IMR-90 (cell line): ENCODE data around the gene PISD. TPM values are rescaled to one million over a fixed set of nuclear protein-coding genes. Genes with fewer than 3 reads are reported as not detected.

Experiments used
- microRNA-seq, 2 experiments: library from miRNA; stranded (forward) in 1 of 2; unstranded in 1 of 2; fragments of 10-50 nt in 1 of 2; fragments of <30 nt in 1 of 2; gene quantifications in 1 of 2; microRNA quantifications in 1 of 2; one replicate each; pipeline versions ENCODE3 to v1.1.0; 2013 to 2020; ENCODE audit not compliant: insufficient read depth in 1 of 2, insufficient read length in 1 of 2, unreplicated experiment in 1 of 2
- polyA plus RNA-seq, 3 experiments: library from polyadenylated mRNA; depleted of rRNA; stranded (reverse); fragments of >200 nt; gene quantifications; 2 replicates each; pipeline ENCODE4 v1.2.3, GENCODE V29; 2012; ENCODE audit warnings: low replicate concordance in 1 of 3
- total RNA-seq: library from RNA; depleted of rRNA; stranded (reverse); fragments of >200 nt; gene quantifications from 2 replicates; pipeline ENCODE4 v1.2.3, GENCODE V29; 2012; rRNA removed

The PISD gene
- total and polyA plus RNA-seq, 2 of the 4 experiments (the other 2 are of a cell fraction), result 34.1 to 48.8 TPM

Small RNA genes within 50 kb of the gene (microRNA-seq; reads per million reads assigned to microRNA genes)
- gene MIR7109 (ENCODE audit: unreplicated experiment), result not detected

Other genes starting within 250 kb of the PISD start
- gene EIF4ENIF1, start 172.4 kb downstream of the PISD start, total RNA-seq, result 14.7 and 16.4 TPM in 2 replicates
- gene EIF4ENIF1, start 172.4 kb downstream of the PISD start, polyA plus RNA-seq (2012; rRNA removed), result 16.0 and 17.2 TPM in 2 replicates
- gene SFI1, start 165.7 kb downstream of the PISD start, total RNA-seq, result 8.9 and 9.9 TPM in 2 replicates
- gene SFI1, start 165.7 kb downstream of the PISD start, polyA plus RNA-seq (2012; rRNA removed), result 12.0 and 12.3 TPM in 2 replicates
- 19.7 and 20.6 TPM in 2 replicates for gene PRR14L, start 87.9 kb upstream of the PISD start, total RNA-seq
- gene PRR14L, start 87.9 kb upstream of the PISD start, polyA plus RNA-seq (2012; rRNA removed), result 9.0 and 9.8 TPM in 2 replicates
- 12.9 and 14.2 TPM in 2 replicates for gene DEPDC5, start 91.8 kb upstream of the PISD start, total RNA-seq
- 6.6 and 6.9 TPM in 2 replicates for gene DEPDC5, start 91.8 kb upstream of the PISD start, polyA plus RNA-seq (2012; rRNA removed)